Measurements from ENCODE around the gene TSPAN12.

Gene TSPAN12

GRCh38 chr7:120843109-120843508 is 14.8 kb downstream of the TSPAN12 start:
- Histone ChIP-seq H3K27ac (ENCODE audit: low read depth, low read length) (no peak overlapping the region), H3K27me3 (ENCODE audit: control insufficient read depth in 5 of 5, insufficient read depth in 4 of 5, low read length in 5 of 5) (no peaks in the 10 kb centered on the region), H3K9ac (ENCODE audit: low read length in 5 of 5) (no peak overlapping the region), H3K36me3 (ENCODE audit: control insufficient read depth in 5 of 5, insufficient read depth in 5 of 5, low read length in 5 of 5) (no peaks in the 10 kb centered on the region), H3K4me1 (ENCODE audit: control insufficient read depth in 5 of 5, insufficient read depth in 5 of 5, low read length in 5 of 5) (peaks cover 0 to 15% (median 0%) of the 10 kb centered on the region in 5 donors), H3K9me3 (ENCODE audit: control insufficient read depth in 5 of 5, low read length in 5 of 5) (no peaks in the 10 kb centered on the region), H3K4me3 (ENCODE audit: low read depth in 1 of 5, low read length in 5 of 5) (no peak overlapping the region)

GRCh38 chr7:120842121-120842621 is 15.8 kb downstream of the TSPAN12 start:
- H3K4me1 ChIP-seq (ENCODE audit: control insufficient read depth in 5 of 5, insufficient read depth in 5 of 5, low read length in 5 of 5), result peaks cover 0 to 13% (median 0%) of the 10 kb centered on the region in 5 donors
- H3K36me3 ChIP-seq (ENCODE audit: control insufficient read depth in 5 of 5, insufficient read depth in 5 of 5, low read length in 5 of 5), result no peaks in the 10 kb centered on the region
- no peak overlapping the region for H3K27ac ChIP-seq (ENCODE audit: low read depth, low read length)
- H3K9me3 ChIP-seq (ENCODE audit: control insufficient read depth in 5 of 5, low read length in 5 of 5), result no peaks in the 10 kb centered on the region
- no peak overlapping the region for H3K9ac ChIP-seq (ENCODE audit: low read length in 5 of 5)
- H3K4me3 ChIP-seq (ENCODE audit: low read depth in 1 of 5, low read length in 5 of 5), result no peak overlapping the region
- no peaks in the 10 kb centered on the region for H3K27me3 ChIP-seq (ENCODE audit: control insufficient read depth in 5 of 5, insufficient read depth in 4 of 5, low read length in 5 of 5)

DNA sequence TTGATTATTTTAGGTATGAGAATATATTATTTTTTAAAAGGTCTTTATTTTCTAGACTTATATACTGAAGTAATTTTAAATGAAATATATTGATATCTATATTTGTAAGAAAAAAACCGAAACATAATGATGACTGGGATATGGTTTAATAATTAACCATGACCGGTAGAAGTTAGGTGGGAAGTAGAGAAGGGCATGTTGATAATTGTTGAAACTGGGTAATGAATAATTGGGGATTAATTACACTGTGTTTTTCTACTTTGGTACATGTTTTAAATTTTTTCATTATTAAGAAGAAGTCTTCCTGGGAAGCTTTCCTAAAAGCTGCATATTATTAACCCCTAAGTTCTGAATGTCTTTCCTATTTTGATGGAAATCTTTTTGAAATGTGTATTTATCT is 16.3 kb downstream of the TSPAN12 start:
- Histone ChIP-seq H3K9me3 (ENCODE audit: control insufficient read depth in 5 of 5, low read length in 5 of 5) (no peaks in the 10 kb centered on the region), H3K4me1 (ENCODE audit: control insufficient read depth in 5 of 5, insufficient read depth in 5 of 5, low read length in 5 of 5) (peaks cover 0 to 10% (median 0%) of the 10 kb centered on the region in 5 donors), H3K36me3 (ENCODE audit: control insufficient read depth in 5 of 5, insufficient read depth in 5 of 5, low read length in 5 of 5) (peaks cover 0 to 2% (median 0%) of the 10 kb centered on the region in 5 donors), H3K9ac (ENCODE audit: low read length in 5 of 5) (no peak overlapping the region), H3K27ac (ENCODE audit: low read depth, low read length) (no peak overlapping the region), H3K4me3 (ENCODE audit: low read depth in 1 of 5, low read length in 5 of 5) (no peak overlapping the region), H3K27me3 (ENCODE audit: control insufficient read depth in 5 of 5, insufficient read depth in 4 of 5, low read length in 5 of 5) (no peaks in the 10 kb centered on the region)

- no peak overlapping the region for H3K9ac ChIP-seq (ENCODE audit: low read length in 5 of 5)
- peaks cover 0 to 2% (median 0%) of the 10 kb centered on the region in 5 donors for H3K36me3 ChIP-seq (ENCODE audit: control insufficient read depth in 5 of 5, insufficient read depth in 5 of 5, low read length in 5 of 5)
- no peak overlapping the region for H3K27ac ChIP-seq (ENCODE audit: low read depth, low read length)
- peak overlapping the region in 3 of 5 donors; percentile 3 to 32 (median 14) for H3K4me3 ChIP-seq (ENCODE audit: low read depth in 1 of 5, low read length in 5 of 5)
- peaks cover 0 to 7% (median 0%) of the 10 kb centered on the region in 5 donors for H3K4me1 ChIP-seq (ENCODE audit: control insufficient read depth in 5 of 5, insufficient read depth in 5 of 5, low read length in 5 of 5)
- H3K9me3 ChIP-seq (ENCODE audit: control insufficient read depth in 5 of 5, low read length in 5 of 5), result no peaks in the 10 kb centered on the region
- H3K27me3 ChIP-seq (ENCODE audit: control insufficient read depth in 5 of 5, insufficient read depth in 4 of 5, low read length in 5 of 5), result no peaks in the 10 kb centered on the region
Measured at GRCh38 chr7:120838281-120838682, 19.7 kb downstream of the TSPAN12 start.

DNA sequence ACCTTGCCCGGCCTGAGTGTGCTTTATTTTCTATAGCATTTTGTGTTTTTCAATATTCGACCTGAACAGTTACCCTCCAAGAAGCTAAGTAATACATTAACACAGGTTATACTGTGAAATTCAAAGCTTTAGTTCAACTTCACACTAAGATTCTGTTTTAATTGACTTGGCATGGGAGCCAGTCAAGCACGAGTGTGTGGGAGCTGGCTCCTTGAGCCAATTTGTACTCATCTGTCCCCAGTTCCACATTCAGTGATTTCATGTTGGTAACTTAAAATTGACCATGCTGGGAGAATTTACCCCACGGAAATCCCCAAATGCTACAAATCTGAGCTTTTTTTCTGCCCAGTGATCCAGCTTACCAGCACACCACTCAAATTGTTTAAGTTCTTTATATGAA is 20.3 kb downstream of the TSPAN12 start:
- H3K36me3 ChIP-seq (ENCODE audit: control insufficient read depth in 5 of 5, insufficient read depth in 5 of 5, low read length in 5 of 5), result peaks cover 0 to 2% (median 0%) of the 10 kb centered on the region in 5 donors

GRCh38 chr7:120836556-120837115 is 21.3 kb downstream of the TSPAN12 start:
- H3K9me3 ChIP-seq (ENCODE audit: control insufficient read depth in 5 of 5, low read length in 5 of 5), result no peaks in the 10 kb centered on the region
- H3K4me3 ChIP-seq (ENCODE audit: low read depth in 1 of 5, low read length in 5 of 5), result no peak overlapping the region
- H3K27me3 ChIP-seq (ENCODE audit: control insufficient read depth in 5 of 5, insufficient read depth in 4 of 5, low read length in 5 of 5), result no peaks in the 10 kb centered on the region
- no peak overlapping the region for H3K27ac ChIP-seq (ENCODE audit: low read depth, low read length)
- H3K4me1 ChIP-seq (ENCODE audit: control insufficient read depth in 5 of 5, insufficient read depth in 5 of 5, low read length in 5 of 5), result peaks cover 0 to 7% (median 0%) of the 10 kb centered on the region in 5 donors
- no peak overlapping the region for H3K9ac ChIP-seq (ENCODE audit: low read length in 5 of 5)
- H3K36me3 ChIP-seq (ENCODE audit: control insufficient read depth in 5 of 5, insufficient read depth in 5 of 5, low read length in 5 of 5), result peaks cover 0 to 2% (median 0%) of the 10 kb centered on the region in 5 donors

More for the DNA sequence above, 20.3 kb downstream of the TSPAN12 start:
- H3K4me1 ChIP-seq (ENCODE audit: control insufficient read depth in 5 of 5, insufficient read depth in 5 of 5, low read length in 5 of 5), result peaks cover 0 to 7% (median 0%) of the 10 kb centered on the region in 5 donors
- no peak overlapping the region for H3K4me3 ChIP-seq (ENCODE audit: low read depth in 1 of 5, low read length in 5 of 5)
- no peak overlapping the region for H3K27ac ChIP-seq (ENCODE audit: low read depth, low read length)
- no peaks in the 10 kb centered on the region for H3K9me3 ChIP-seq (ENCODE audit: control insufficient read depth in 5 of 5, low read length in 5 of 5)
- no peak overlapping the region for H3K9ac ChIP-seq (ENCODE audit: low read length in 5 of 5)
- no peaks in the 10 kb centered on the region for H3K27me3 ChIP-seq (ENCODE audit: control insufficient read depth in 5 of 5, insufficient read depth in 4 of 5, low read length in 5 of 5)

GRCh38 chr7:120834726-120835125 is 23.2 kb downstream of the TSPAN12 start:
- no peak overlapping the region for H3K27ac ChIP-seq (ENCODE audit: low read depth, low read length)
- no peak overlapping the region for H3K9ac ChIP-seq (ENCODE audit: low read length in 5 of 5)
- H3K27me3 ChIP-seq (ENCODE audit: control insufficient read depth in 5 of 5, insufficient read depth in 4 of 5, low read length in 5 of 5), result no peaks in the 10 kb centered on the region
- no peaks in the 10 kb centered on the region for H3K9me3 ChIP-seq (ENCODE audit: control insufficient read depth in 5 of 5, low read length in 5 of 5)
- H3K36me3 ChIP-seq (ENCODE audit: control insufficient read depth in 5 of 5, insufficient read depth in 5 of 5, low read length in 5 of 5), result peaks cover 0 to 2% (median 0%) of the 10 kb centered on the region in 5 donors
- peaks cover 0 to 7% (median 0%) of the 10 kb centered on the region in 5 donors for H3K4me1 ChIP-seq (ENCODE audit: control insufficient read depth in 5 of 5, insufficient read depth in 5 of 5, low read length in 5 of 5)
- no peak overlapping the region for H3K4me3 ChIP-seq (ENCODE audit: low read depth in 1 of 5, low read length in 5 of 5)

DNA sequence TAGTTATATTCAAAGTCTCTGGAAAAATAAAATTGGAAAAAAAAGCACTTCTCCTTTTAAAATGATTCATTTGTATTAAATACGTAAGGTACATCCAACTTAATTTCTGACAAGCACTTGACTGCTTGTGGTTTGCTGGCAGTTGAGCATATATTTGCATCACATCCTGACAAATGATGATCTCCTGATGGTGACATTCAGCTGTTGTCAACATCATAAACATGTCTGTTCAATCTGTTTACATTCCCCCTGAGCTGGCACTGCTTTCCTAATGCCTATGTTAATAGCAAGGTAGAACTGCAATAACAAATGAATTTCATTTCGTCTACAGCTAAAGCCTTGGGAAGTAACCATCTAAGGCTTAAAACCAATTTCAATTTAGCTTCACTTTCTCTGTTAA is 24.4 kb downstream of the TSPAN12 start:
- H3K9ac ChIP-seq (ENCODE audit: low read length in 5 of 5), result no peak overlapping the region
- peaks cover 0 to 4% (median 0%) of the 10 kb centered on the region in 5 donors for H3K4me1 ChIP-seq (ENCODE audit: control insufficient read depth in 5 of 5, insufficient read depth in 5 of 5, low read length in 5 of 5)
- H3K4me3 ChIP-seq (ENCODE audit: low read depth in 1 of 5, low read length in 5 of 5), result no peak overlapping the region
- no peaks in the 10 kb centered on the region for H3K27me3 ChIP-seq (ENCODE audit: control insufficient read depth in 5 of 5, insufficient read depth in 4 of 5, low read length in 5 of 5)
- peaks cover 0 to 2% (median 0%) of the 10 kb centered on the region in 5 donors for H3K36me3 ChIP-seq (ENCODE audit: control insufficient read depth in 5 of 5, insufficient read depth in 5 of 5, low read length in 5 of 5)
- no peak overlapping the region for H3K27ac ChIP-seq (ENCODE audit: low read depth, low read length)
- no peaks in the 10 kb centered on the region for H3K9me3 ChIP-seq (ENCODE audit: control insufficient read depth in 5 of 5, low read length in 5 of 5)

GRCh38 chr7:120832803-120833202 is 25.1 kb downstream of the TSPAN12 start:
- Histone ChIP-seq H3K4me1 (ENCODE audit: control insufficient read depth in 5 of 5, insufficient read depth in 5 of 5, low read length in 5 of 5) (no peaks in the 10 kb centered on the region), H3K27me3 (ENCODE audit: control insufficient read depth in 5 of 5, insufficient read depth in 4 of 5, low read length in 5 of 5) (no peaks in the 10 kb centered on the region), H3K9ac (ENCODE audit: low read length in 5 of 5) (no peak overlapping the region), H3K9me3 (ENCODE audit: control insufficient read depth in 5 of 5, low read length in 5 of 5) (no peaks in the 10 kb centered on the region), H3K27ac (ENCODE audit: low read depth, low read length) (no peak overlapping the region), H3K4me3 (ENCODE audit: low read depth in 1 of 5, low read length in 5 of 5) (no peak overlapping the region), H3K36me3 (ENCODE audit: control insufficient read depth in 5 of 5, insufficient read depth in 5 of 5, low read length in 5 of 5) (peaks cover 0 to 2% (median 0%) of the 10 kb centered on the region in 5 donors)

GRCh38 chr7:120831260-120831659 is 26.7 kb downstream of the TSPAN12 start:
- no peaks in the 10 kb centered on the region for H3K4me1 ChIP-seq (ENCODE audit: control insufficient read depth in 5 of 5, insufficient read depth in 5 of 5, low read length in 5 of 5)

More at GRCh38 chr7:120831260-120831659, 26.7 kb downstream of the TSPAN12 start:
- no peak overlapping the region for H3K27ac ChIP-seq (ENCODE audit: low read depth, low read length)
- no peaks in the 10 kb centered on the region for H3K9me3 ChIP-seq (ENCODE audit: control insufficient read depth in 5 of 5, low read length in 5 of 5)
- H3K9ac ChIP-seq (ENCODE audit: low read length in 5 of 5), result no peak overlapping the region
- H3K27me3 ChIP-seq (ENCODE audit: control insufficient read depth in 5 of 5, insufficient read depth in 4 of 5, low read length in 5 of 5), result no peaks in the 10 kb centered on the region
- no peaks in the 10 kb centered on the region for H3K36me3 ChIP-seq (ENCODE audit: control insufficient read depth in 5 of 5, insufficient read depth in 5 of 5, low read length in 5 of 5)
- no peak overlapping the region for H3K4me3 ChIP-seq (ENCODE audit: low read depth in 1 of 5, low read length in 5 of 5)
